GM23338 (cell line): ENCODE results near the gene SLC30A10.

Experiments used
- CREB1 ChIP-seq: fragments of 250-450 bp; sonication (Bioruptor Pico); IDR thresholded peaks from 2 replicates; pipeline ENCODE4 v1.5.0; 2020; ENCODE audit warnings: low read depth, mild to moderate bottlenecking, moderate library complexity
- CTCF ChIP-seq, 2 experiments: fragments of 200-600 bp in 1 of 2; sonication (generic) in 1 of 2; conservative IDR thresholded peaks; 2 replicates each; pipeline versions ENCODE4 v1.5.1 to v1.6.1; 2016 to 2017; ENCODE audit warnings: antibody characterized with exemption in 2 of 2, low read depth in 2 of 2, mild to moderate bottlenecking in 2 of 2, moderate library complexity in 1 of 2
- ETS1 ChIP-seq: IDR thresholded peaks from 2 replicates; pipeline ENCODE4 v1.6.1; 2016; ENCODE audit warnings: antibody characterized with exemption
- EZH2 ChIP-seq: fragments of 200-600 bp; sonication (generic); IDR thresholded peaks from one replicate; pipeline ENCODE4 v1.8.0; 2017; ENCODE audit warnings: antibody characterized with exemption, mild to moderate bottlenecking, low read depth; ENCODE audit not compliant: unreplicated experiment
- EZH2phosphoT487 ChIP-seq: fragments of 200-600 bp; sonication (generic); IDR thresholded peaks from one replicate; pipeline ENCODE4 v1.8.1; 2018; ENCODE audit warnings: antibody characterized with exemption; ENCODE audit not compliant: unreplicated experiment
- JUNB ChIP-seq: IDR thresholded peaks from one replicate; pipeline ENCODE4 v1.6.1; 2016; ENCODE audit warnings: antibody characterized with exemption; ENCODE audit not compliant: unreplicated experiment
- NANOG ChIP-seq: IDR thresholded peaks from 2 replicates; pipeline ENCODE4 v1.6.1; 2016; ENCODE audit warnings: antibody characterized with exemption, borderline replicate concordance
- POLR2AphosphoS5 ChIP-seq: IDR thresholded peaks from 2 replicates; pipeline ENCODE4 v1.6.1; 2016; ENCODE audit warnings: antibody characterized with exemption, low read depth
- REST ChIP-seq: IDR thresholded peaks from one replicate; pipeline ENCODE4 v1.6.1; 2018; ENCODE audit warnings: antibody characterized with exemption; ENCODE audit not compliant: unreplicated experiment
- STAT1 ChIP-seq: IDR thresholded peaks from one replicate; pipeline ENCODE4 v1.6.1; 2016; ENCODE audit warnings: antibody characterized with exemption; ENCODE audit not compliant: unreplicated experiment
- ZNF114 ChIP-seq: fragments of 250-450 bp; sonication (Bioruptor Pico); IDR thresholded peaks from 2 replicates; pipeline ENCODE4 v1.5.0; 2020; ENCODE audit warnings: mild to moderate bottlenecking, moderate library complexity
- ZNF331 ChIP-seq: fragments of 250-450 bp; sonication (Bioruptor Pico); IDR thresholded peaks from 2 replicates; pipeline ENCODE4 v1.5.0; 2020; ENCODE audit warnings: low read depth, mild to moderate bottlenecking, moderate library complexity
- ZNF462 ChIP-seq: fragments of 250-450 bp; sonication (Bioruptor Pico); IDR thresholded peaks from 2 replicates; pipeline ENCODE4 v1.5.0; 2020; ENCODE audit warnings: mild to moderate bottlenecking, moderate library complexity

GRCh38 chr1:219965285-219966070 is 37.1 kb upstream of the SLC30A10 start:
- TF ChIP-seq CTCF (conservative IDR thresholded peaks at IDR 0.05; ENCODE audit: low read depth in 2 of 2) = no peak
- TF ChIP-seq EZH2 = no peak
- TF ChIP-seq EZH2phosphoT487 = no peak
- no peak for TF ChIP-seq ZNF331 (CRISPR knock-in tag)
- no peak for TF ChIP-seq POLR2AphosphoS5
- TF ChIP-seq REST = no peak
- TF ChIP-seq ZNF114 (CRISPR knock-in tag) = no peak
- no peak for TF ChIP-seq CREB1 (CRISPR knock-in tag)
- no peak for TF ChIP-seq JUNB
- TF ChIP-seq STAT1 = no peak
- no peak for TF ChIP-seq ETS1
- no peak for TF ChIP-seq ZNF462
- no peak for TF ChIP-seq NANOG
